Activated T-cell treated with anti-CD3 and anti-CD28 coated beads, Interleukin-2, amount 50 U/mL, for 48 hours (primary cell): ENCODE data around the gene ZIC2.
A peak's percentile ranks its signal among the peaks of the same experiment; 100 is the strongest.
"Not testable (repeated sequence)": the region's sequence is repeated elsewhere in the genome, so short reads cannot be mapped to it uniquely, and the experiment has no call there.

ENCODE experiments used
- DNase-seq, 2 experiments: peaks; one replicate each; pipeline ENCODE4 v3.0.0-alpha.2; 2020

The ZIC2 gene

DNA sequence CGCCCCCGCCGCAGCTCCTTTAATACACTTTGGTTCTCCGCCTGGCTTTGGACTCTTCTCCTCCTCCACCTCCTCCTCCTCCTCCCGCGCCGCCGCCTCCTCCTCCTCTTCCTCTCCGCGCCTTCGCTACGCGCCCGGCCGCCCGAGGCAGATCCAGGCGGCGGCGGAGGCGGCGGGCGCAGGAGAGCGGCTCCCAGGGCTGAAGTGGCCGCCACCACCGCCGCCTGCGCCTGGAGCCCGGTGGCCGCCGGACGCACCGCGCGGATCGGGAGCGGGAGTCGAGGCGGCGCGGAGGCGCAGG is at the start of gene ZIC2:
Gene ZIC2, plus strand, starts transcription at position 50 of the 301 bp plus-strand sequence. CDS start 281 bp downstream, outside the sequence.
- peak in 1 of 2 experiments; percentile 34 for DNase-seq

DNA sequence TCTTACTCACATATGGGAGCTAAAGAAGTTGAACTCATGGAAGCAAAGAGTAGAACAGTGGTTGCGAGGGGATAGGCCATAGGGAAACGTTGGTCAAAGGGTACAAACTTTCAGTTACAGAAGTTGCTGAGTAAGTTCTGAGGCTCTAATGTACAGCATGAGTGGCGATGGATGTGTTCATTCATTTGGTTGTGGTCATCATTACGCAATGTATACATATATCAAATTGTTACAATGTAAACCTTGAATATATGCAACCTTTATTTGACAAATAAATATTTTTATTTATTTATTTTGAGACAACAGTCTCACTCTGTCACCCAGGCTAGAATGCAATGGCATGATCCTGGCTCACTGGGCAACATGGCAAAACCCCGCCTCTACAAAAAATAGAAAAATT is 48.7 kb upstream of the ZIC2 start:
- DNase-seq = no peak

DNA sequence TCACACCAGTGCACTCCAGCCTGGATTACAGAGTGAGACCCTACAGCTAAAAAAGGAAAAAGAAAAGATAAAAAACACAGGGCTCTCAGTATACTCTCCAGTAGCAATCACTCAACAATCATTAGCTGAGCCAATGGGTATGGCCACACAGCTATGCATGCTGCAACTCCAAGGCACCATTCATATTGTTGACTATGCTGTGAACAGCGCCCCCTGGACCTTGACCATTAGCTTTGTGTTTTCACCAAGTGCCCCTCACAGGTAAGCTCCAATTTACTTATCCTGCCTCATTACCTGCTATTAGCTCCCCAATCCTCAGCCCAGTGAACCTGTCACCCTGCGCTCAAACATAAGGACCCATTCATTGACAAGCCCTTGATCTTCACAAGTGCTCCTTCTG is 45.8 kb upstream of the ZIC2 start:
- no peak for DNase-seq

DNA sequence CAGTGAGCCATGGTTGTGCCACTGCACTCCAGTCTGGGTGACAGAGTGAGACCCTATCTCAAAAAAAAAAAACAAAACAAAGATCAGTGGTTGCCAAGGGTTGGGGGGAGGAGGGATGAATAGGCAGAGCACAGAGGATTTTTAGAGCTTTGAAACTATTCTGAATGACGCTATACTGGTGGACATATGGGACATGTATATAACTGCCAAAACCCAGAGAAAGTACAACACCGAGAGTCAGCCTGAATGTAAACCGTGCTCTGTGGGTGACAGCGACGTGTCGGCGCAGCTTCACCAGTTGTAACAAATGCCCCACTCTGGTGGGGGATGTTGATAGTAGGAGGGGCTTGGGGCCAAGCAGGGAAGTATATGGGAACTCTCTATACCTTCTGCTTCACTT is 42.9 kb upstream of the ZIC2 start:
- no peak for DNase-seq

DNA sequence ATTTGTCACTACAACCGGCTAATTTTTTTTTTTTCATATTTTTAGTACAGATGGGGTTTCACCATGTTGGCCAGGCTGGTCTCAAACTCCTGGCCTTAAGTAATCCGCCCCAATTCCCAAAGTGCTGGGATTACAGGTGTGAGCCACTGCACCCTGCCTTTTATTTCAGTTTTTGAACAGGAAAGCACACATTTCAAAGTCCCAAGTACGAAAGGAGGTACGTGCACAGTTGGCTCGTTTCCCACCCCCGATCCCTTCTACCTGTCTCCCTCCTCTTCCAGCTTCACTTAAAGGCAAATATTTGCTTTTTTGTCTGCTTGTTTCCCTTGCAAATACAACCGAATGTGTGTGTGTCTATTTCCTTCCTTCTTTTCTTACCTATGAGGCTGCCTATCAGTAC is 40.5 kb upstream of the ZIC2 start:
- no peak for DNase-seq

DNA sequence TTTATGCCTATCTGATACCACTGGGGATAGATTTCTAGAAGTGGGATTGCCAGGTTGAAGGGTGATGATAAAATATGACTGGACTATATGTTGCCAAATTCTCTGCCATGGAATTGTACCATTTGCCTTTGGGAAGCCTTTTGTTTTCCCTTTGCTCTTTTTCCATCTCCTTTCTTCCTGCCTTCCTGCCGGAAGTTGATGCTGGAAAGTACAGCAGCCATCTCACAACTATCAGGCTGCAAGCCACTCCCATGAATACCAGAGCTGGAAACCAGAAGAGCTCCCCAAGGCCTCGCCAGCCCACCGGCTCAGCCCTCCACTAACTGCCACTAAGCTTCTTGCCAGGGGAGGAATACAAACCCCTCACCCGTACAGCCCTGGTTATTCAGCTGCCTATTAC is 39.7 kb upstream of the ZIC2 start:
- no peak for DNase-seq

DNA sequence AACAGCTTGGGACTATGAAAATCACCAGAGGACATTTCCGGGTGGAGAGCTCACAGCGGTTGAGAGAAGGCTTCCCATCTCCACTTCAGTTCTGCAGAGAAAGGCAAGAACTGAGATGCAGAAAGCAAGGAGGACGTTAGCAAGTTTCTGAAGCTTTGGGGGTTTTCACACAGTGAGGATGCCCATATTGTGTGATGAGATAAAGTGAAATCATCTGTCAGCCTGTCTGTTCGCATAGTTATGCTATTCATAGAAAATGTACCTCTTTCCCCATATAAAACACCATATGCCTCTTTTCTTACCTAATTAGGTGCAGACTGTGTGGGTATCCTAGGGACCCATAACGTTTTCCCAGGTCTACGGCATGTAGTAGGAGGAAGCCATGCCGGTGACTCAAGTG is 37.5 kb upstream of the ZIC2 start:
- no peak for DNase-seq

DNA sequence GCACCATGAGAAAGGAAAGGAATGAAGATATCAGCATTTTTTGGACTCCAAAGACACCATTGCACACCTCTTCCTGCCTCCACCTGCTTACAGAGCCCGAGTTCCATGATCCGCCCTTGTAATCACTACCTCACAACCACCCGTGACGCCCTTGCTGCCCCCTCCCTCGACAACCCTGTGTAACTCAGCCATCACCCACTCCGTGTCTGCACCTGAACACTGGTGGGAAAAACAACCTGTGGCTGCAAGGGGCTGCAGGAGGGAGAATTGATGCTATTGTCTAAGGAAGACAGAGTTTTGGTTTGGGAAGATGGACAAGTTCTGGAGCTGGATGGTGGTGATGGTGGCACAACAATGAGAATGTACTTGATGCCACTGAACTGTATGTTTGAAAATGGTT is 37.0 kb upstream of the ZIC2 start:
- DNase-seq = no peak

DNA sequence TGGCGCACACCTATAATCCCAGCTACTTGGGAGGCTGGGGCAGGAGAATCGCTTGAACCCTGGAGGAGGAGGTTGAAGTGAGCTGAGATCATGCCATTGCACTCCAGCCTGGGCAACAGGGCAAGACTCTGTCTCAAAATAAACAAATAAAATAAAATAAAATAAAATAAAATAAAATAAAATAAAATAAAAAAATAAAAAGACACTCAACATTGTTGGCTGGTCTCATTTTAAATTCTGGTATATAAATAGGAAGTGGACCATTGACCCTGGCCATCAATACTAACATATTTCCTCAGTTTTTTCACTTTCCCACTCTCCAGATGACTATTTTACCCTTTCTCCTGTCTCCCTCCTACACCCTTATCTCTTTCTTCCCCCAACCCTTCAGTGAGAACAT is 36.1 kb upstream of the ZIC2 start:
- DNase-seq = not testable (repeated sequence)

DNA sequence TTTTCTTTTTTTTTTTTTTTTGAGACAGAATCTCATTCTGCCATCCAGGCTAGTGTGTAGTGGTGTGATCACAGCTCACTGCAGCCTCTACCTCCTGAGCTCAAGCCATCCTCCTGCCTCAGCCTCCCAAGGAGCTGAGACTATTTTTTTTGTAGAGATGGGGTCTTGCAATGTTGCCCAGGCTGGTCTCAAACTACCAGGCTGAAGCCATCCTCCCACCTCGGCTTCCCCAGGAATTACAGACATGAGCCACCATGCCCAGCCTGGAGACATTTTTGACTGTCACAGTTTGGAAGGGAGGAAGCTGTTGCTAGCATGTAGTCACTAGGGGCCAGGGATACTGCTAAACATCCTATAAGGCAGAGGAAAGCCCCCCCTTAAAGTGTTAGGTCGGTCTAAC is 33.9 kb upstream of the ZIC2 start:
- no peak for DNase-seq

DNA sequence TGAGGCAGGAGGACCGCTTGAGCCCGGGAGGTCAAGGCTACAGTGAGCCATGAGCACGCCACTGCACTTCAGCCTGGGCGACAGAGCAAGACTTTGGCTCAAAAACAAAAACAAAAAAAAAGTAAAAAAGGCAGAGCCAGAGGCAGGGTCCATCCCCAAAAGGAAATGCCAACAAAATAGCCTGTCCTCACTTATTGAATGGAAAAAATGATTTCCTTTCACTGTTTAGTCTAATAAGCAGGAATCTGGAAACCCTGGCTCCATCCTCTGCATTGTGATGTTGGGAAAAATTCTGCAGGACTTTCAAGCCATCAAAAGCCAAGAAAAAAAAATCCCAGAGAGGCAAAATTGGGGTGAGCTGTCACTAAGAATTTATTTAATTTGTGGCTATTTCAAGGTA is 33.2 kb upstream of the ZIC2 start:
- DNase-seq = no peak

DNA sequence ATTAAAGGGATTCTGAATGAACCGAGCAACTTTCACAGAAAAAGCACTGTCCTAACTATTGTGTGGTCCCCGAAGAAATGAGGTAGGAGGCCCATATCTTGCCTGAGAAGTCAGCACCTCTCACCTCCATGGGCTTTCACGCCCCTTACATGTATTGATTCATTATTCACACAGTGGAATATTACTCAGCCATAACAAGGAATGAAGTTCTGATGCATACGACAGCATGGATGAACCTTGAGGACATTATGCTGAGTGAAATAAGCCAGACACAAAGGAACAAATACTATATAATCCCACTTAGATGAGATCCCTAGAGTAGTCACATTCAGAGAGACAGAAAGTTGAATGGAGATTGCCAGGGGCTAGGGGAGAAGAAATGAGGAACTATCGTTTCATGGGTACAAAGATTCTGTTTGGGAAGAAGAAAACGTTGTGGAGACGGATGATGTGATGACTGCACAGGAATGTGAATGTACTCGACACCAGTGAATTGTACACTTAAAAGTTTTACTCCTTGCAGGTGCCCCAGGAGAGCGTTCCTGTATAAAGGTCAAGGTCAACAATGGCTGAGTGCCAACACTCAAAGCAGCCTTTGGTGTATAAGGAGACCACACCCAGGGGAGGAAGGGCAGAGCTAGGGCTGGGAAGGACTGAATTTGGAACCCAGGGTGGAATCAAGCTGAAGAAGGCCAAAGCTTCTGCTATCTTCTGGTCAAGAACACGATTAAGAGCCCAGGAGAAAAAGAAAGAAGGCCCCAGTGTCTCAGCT is 32.5 kb upstream of the ZIC2 start:
- DNase-seq = no peak

DNA sequence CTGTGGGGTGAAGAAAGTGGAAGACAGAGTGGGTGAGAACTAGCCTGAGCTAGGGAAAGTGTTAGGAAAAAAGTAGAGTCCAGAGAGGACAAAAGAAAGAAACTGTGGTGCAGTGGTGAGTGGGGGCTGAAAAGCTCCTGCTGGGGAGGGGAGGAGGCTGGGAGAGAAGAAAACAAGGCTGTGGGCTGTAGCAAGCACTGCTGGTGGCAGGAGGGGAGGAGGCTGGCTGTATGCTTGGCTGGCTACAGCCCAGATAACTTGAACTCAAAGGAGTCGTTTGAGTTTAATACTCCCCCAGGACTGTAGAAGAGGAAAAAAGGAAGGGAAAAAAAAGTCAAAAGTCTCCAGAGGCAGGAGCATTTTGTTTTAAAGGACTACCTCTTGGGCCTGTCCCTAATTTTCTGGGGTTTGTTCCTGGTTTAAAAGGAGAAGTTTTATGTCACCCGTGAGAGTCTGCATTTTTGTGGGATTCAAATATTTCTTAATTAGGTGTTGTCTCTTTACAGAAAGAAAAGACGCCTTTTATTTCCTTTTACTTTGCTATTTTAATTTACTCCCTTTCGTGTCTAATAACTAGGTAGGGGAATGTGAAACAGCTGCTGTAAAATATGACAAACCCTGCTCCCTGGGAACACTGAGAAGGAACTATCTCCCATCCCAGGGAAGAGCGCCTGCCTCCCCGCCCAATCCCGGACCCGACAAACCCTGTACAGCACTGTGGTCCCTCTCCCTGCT is 31.7 kb upstream of the ZIC2 start:
- no peak for DNase-seq

DNA sequence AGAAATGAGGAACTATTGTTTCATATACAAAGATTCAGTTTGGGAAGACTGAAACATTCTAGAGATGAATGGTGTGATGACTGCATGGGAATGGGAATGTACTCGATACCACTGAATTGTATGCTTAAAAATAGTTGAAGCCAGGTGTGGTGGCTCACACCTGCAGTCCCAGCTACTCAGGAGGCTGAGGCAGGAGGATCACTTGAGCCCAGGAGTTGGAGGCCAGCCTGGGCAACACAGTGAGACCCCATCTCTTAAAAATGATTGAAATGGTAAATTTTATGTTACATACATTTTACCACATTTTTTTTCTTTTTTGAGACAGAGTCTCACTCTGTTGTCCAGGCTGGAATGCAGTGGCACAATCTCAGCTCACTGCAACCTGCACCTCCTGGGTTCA is 29.9 kb upstream of the ZIC2 start:
- DNase-seq = not testable (repeated sequence)

DNA sequence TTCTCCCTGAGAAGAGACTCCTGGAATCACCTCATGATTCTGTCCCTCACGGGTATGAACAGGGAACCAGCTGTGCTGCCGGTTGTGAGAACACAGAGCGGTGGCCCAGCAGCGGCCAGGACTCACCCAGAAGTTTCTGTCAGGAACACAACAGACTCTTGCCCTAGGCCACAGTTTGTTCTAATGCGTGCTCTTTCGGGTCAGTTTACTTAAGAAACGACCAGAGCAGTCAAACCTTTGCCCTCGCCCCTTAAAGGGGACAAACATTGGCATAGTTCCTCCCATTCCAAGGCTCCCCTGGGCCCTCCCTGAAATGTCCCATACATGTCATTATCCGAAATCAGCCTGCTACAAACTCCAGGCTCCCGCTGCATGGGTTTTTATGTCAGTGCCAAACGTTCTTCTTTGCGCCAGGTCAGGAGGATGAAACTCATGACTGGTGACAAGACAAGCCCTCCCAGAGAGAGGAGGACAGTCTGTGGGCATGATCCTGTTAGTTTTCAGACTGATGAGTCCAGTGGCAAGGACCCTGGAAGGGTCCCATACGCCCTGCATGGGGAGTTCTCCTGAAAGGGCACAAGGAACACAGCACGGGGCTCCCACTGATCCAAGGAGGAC is 28.3 kb upstream of the ZIC2 start:
- DNase-seq = no peak

DNA sequence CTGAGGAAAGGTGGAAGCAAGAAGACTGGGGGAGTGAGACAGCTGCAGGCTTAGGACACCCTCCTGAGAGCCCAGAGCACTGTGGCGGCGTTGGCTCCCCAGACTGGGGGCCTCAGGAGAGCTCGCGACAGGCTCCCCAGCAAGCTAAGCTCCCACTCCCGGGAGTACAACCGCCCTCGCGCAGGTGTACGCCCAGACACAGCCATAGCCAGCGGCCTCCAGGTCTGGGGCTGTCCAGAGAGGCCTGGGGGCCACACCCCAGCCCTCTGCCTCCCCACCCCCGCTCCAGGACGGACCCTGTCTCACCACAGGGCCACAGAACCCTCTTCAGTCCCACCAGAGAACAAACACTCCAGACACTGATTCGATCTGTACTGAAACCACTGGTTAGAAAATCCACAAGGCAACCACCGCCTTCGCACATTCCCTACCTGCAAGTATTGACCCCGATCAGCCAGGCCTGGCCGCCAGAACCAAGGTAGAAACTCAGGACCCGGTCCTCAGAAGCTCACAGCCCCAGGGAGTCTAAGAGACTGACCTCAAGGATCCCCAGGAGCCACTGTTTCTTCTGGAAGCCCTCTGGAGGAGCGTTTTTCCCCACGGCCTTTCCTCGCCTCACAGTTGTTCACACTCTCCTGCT is 26.4 kb upstream of the ZIC2 start:
- DNase-seq = peak in 1 of 2 experiments; percentile 20

DNA sequence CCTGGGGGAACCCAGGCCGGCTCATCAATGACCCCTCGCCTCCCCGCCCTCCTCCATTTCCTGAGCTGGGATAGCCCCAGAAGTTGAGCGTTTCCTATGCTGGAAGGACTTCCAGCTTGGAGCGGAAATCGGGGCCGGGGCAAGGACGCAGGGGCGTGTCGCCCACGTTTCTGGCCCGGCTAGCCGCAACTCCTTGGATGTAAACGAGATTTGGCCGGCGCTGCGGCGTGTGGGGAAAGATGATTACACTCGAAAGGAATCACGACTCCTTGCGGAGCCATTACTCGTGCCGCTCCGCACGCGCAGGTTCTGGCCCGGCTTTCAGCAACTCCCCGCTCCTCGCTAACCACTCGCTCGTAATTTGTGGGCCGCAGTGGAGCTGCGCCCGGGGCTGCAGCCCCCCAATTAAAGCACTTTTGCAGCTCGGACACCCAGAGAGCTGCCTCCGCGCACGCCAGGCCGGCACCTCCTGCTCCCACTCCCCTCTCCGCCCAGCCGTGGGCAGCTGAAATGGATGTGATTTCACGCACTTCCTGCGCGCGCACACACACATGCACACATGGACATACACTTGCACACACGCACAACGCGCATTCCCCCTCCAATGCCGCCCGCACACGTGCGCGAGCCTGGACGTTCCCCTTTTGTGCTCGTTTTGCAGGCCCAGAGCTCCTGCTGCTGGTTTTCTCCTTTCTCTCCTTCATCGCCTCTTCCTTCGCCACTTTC is 25.7 kb upstream of the ZIC2 start:
- peak in 1 of 2 experiments; percentile 19 for DNase-seq

DNA sequence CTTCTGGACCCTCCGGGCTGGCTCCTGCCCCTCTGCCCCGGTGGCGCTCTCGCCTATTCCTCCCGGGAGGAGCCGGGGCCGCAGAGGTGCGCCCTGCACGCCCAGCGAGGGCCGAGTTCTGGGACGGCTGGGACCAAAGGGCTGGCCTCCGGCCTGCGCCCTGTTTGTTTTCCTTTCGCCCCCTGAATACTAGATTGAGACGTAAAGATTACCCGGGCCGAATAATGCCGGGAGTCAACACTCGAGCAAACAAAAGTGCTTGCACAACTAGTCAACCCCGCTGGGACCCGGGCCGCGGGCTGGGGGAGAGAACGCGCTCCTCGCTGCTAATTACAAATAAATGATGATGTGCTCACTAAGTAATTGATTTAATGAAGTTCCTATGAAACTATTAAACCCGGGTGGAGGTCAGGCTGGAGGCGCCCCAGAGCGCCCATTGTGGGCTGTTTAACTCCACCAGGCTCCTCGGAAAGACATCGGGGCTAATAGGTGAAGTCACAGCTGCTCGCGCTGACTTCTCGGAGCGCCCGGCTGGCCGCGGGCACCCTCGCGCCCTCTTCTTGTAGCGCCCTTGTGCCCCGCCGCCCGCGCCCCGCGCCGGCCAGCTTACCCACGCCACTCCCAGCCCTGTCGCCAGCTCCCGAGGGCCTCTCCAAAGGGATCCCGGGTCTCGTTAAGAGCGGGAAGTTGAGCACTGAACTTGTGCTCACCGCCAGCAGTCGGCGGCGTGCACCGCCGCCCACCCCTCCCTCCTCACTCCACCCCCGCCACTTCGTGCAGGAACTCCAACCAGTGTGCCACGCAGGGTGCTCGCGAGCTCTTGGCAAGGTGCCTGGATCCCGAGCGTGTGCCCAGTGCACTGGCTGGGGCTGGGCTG is 24.9 kb upstream of the ZIC2 start:
- peak; percentile 46 to 48 for DNase-seq

DNA sequence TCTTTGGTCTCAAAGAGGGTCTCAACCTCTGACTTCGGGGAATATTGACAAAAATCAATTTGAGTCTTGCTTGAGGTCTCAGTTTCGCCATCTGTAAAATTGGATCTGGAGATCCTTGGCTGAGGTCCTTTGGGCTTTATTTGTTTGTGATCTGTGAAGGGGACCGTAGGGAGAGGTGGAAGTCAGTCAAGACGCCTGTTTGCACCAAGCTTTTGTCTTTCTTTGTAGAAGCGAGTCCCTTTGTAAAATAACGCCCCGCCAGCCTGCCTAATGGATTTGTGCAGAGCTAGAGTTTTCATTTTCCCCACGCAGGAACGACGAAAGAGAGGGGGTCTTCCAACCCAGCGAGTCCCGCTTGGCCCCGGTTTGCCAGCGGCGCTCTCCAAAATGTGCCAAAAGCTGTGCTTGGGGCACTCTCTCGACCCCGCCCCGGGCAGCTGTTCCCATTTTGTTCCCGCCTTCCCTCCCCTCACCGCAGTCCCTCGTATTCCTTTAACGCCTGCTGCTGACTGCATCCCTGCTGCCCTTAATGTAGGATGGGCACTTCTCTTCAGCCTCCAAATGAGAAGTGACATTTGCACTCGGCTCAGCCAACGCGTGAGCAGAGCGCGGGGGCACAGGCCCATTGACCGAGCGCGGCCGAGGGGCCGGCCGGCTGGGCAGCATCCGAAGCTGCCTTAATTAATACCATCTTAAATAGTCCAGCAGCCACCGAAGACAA is 23.0 kb upstream of the ZIC2 start:
- DNase-seq = peak in 1 of 2 experiments; percentile 19

DNA sequence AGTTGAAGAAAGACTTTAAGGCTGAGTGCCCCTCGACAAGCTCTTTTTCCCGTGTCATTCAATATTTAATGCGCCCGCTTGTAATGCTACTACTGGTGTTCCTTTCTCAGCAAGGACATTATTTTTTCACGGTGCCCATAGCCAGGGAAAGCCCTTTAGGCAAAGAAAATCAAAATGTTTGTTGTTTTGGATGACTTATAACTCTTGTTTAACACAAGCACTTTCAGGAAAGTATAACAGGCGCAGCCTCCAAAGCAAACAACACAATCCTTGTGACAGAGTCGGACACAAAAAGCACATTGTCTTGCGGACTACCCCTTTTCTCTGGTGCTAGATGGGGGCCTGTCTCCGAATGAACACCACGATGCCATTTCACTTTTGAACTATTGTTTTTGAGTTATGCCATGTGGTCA is 22.5 kb upstream of the ZIC2 start:
- peak in 1 of 2 experiments; percentile 21 for DNase-seq
